HepG2 (cell line): Measurements from ENCODE around the gene RBM18. TPM values are rescaled to one million over a fixed set of nuclear protein-coding genes. Genes with fewer than 3 reads are reported as not detected.

ENCODE experiments used
- ADNP ChIP-seq: sonication (generic); formaldehyde crosslinking; IDR thresholded peaks from 2 replicates; pipeline ENCODE4 v1.4.0; 2020; ENCODE audit warnings: missing genetic modification reagents
- DR1 ChIP-seq: sonication (generic); formaldehyde crosslinking; IDR thresholded peaks from 2 replicates; pipeline ENCODE4 v1.8.0; 2021; ENCODE audit warnings: mild to moderate bottlenecking, missing genetic modification reagents, inconsistent platforms
- PHF8 ChIP-seq: sonication (generic); formaldehyde crosslinking; IDR thresholded peaks from 2 replicates; pipeline ENCODE4 v1.5.0; 2020; ENCODE audit warnings: missing genetic modification reagents
- POLR2G ChIP-seq: fragments of 200-400 bp; formaldehyde crosslinking; IDR thresholded peaks from 2 replicates; pipeline ENCODE4 v1.6.1; 2018; ENCODE audit warnings: mild to moderate bottlenecking, low read depth, low read length, moderate library complexity
- TARDBP ChIP-seq: sonication (generic); formaldehyde crosslinking; IDR thresholded peaks from 2 replicates; pipeline ENCODE4 v1.8.0; 2022; ENCODE audit warnings: mild to moderate bottlenecking, missing genetic modification reagents
- ZNF10 ChIP-seq: sonication (generic); formaldehyde crosslinking; IDR thresholded peaks from 2 replicates; pipeline ENCODE4 v1.4.0; 2020; ENCODE audit warnings: mild to moderate bottlenecking, low read depth, missing genetic modification reagents, borderline replicate concordance
- ZNF484 ChIP-seq: sonication (generic); formaldehyde crosslinking; IDR thresholded peaks from 2 replicates; pipeline ENCODE4 v1.5.1; 2020; ENCODE audit warnings: mild to moderate bottlenecking, low read depth, missing genetic modification reagents, borderline replicate concordance
- ZNF496 ChIP-seq: sonication (generic); formaldehyde crosslinking; IDR thresholded peaks from 2 replicates; pipeline ENCODE4 v1.8.1; 2023; ENCODE audit warnings: mild to moderate bottlenecking, moderate library complexity, missing genetic modification reagents; ENCODE audit not compliant: insufficient replicate concordance
- ZNF550 ChIP-seq: sonication (generic); formaldehyde crosslinking; IDR thresholded peaks from 2 replicates; pipeline ENCODE4 v1.4.0; 2020; ENCODE audit warnings: mild to moderate bottlenecking, missing genetic modification reagents, borderline replicate concordance
- polyA plus RNA-seq, 8 experiments: library from polyadenylated mRNA; depleted of rRNA in 3 of 8; stranded (reverse) in 7 of 8; unstranded in 1 of 8; fragments of >200 nt; fragmentation: Illumina TruSeq in 4 of 8; extraction: Trizol in 4 of 8; gene quantifications; 2 replicates each; pipeline versions ENCODE4 v1.2.1 to v1.2.3, GENCODE V29; 2011 to 2016; ENCODE audit warnings: low read depth in 4 of 8, missing spikeins in 1 of 8, mixed read lengths in 1 of 8; ENCODE audit not compliant: insufficient read depth in 1 of 8
- total RNA-seq, 5 experiments: library from RNA; depleted of rRNA; stranded (reverse); fragments of >200 nt; fragmentation: Illumina TruSeq; extraction: Trizol; gene quantifications; 2 replicates each; pipeline ENCODE4 v1.2.3, GENCODE V29; 2016; ENCODE audit warnings: low read depth in 1 of 5
- TF ChIP-seq, protein P1 (sequence below): sonication (generic); formaldehyde crosslinking; IDR thresholded peaks from 2 replicates; pipeline ENCODE4 v1.4.0; 2020; ENCODE audit warnings: missing genetic modification reagents
- TF ChIP-seq, protein P2 (sequence below): sonication (generic); formaldehyde crosslinking; IDR thresholded peaks from 2 replicates; pipeline ENCODE4 v1.5.0; 2020; ENCODE audit warnings: mild to moderate bottlenecking, missing genetic modification reagents, borderline replicate concordance
- TF ChIP-seq, protein P3 (sequence below): sonication (generic); formaldehyde crosslinking; IDR thresholded peaks from 2 replicates; pipeline ENCODE4 v1.4.0; 2020; ENCODE audit warnings: missing genetic modification reagents, borderline replicate concordance
- TF ChIP-seq, protein P4 (sequence below): sonication (generic); formaldehyde crosslinking; IDR thresholded peaks from 2 replicates; pipeline ENCODE4 v1.5.0; 2020; ENCODE audit warnings: mild to moderate bottlenecking, missing genetic modification reagents

The RBM18 gene
- total and polyA plus RNA-seq, 2 of the 13 experiments (the other 11 are each of a cell fraction or from before 2014, with no cell fraction given) = 12.6 to 16.6 TPM

DNA sequence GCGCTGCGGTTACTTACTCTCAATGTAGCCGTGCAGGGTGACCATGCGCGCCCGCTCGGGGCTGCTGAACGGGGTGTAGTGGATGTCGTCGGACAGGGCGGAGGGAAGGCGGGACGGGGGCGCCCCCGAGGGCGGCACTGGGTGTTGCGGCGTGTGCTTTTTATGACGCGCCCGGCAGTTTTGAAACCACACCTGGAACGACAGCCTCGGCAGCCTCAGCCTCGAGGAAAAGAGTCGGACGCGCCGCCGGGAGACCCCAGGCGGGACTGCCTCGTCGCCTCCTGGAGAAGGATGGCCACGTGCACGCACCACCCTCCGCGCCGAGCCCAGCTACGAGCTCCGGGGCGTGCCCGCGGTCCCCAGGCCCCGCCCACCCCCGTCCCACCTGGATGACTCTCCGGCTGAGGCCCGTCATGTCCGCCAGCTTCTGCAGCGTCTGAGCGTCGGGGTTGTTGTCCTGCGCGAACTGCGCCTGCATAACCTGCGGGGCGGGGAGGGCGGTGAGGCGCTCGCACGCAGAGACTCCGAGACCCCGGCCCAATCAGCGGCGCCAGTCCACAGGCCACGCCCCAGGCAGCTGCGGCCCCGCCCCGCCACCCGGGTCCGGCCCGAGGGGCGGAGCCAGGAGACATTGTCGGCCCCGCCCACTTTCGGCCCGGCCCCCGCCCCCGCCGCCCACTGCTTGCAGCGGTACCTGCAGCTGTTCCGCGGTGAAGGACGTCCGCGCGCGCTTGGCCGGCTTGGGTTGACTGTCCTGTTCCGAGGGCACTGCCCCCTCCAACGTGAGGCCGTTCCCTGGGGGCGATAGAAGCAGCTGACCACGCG is 50.8 kb downstream of the RBM18 start (continued):
- TF ChIP-seq, protein P1, sequence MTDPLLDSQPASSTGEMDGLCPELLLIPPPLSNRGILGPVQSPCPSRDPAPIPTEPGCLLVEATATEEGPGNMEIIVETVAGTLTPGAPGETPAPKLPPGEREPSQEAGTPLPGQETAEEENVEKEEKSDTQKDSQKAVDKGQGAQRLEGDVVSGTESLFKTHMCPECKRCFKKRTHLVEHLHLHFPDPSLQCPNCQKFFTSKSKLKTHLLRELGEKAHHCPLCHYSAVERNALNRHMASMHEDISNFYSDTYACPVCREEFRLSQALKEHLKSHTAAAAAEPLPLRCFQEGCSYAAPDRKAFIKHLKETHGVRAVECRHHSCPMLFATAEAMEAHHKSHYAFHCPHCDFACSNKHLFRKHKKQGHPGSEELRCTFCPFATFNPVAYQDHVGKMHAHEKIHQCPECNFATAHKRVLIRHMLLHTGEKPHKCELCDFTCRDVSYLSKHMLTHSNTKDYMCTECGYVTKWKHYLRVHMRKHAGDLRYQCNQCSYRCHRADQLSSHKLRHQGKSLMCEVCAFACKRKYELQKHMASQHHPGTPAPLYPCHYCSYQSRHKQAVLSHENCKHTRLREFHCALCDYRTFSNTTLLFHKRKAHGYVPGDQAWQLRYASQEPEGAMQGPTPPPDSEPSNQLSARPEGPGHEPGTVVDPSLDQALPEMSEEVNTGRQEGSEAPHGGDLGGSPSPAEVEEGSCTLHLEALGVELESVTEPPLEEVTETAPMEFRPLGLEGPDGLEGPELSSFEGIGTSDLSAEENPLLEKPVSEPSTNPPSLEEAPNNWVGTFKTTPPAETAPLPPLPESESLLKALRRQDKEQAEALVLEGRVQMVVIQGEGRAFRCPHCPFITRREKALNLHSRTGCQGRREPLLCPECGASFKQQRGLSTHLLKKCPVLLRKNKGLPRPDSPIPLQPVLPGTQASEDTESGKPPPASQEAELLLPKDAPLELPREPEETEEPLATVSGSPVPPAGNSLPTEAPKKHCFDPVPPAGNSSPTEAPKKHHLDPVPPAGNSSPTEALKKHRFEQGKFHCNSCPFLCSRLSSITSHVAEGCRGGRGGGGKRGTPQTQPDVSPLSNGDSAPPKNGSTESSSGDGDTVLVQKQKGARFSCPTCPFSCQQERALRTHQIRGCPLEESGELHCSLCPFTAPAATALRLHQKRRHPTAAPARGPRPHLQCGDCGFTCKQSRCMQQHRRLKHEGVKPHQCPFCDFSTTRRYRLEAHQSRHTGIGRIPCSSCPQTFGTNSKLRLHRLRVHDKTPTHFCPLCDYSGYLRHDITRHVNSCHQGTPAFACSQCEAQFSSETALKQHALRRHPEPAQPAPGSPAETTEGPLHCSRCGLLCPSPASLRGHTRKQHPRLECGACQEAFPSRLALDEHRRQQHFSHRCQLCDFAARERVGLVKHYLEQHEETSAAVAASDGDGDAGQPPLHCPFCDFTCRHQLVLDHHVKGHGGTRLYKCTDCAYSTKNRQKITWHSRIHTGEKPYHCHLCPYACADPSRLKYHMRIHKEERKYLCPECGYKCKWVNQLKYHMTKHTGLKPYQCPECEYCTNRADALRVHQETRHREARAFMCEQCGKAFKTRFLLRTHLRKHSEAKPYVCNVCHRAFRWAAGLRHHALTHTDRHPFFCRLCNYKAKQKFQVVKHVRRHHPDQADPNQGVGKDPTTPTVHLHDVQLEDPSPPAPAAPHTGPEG (CRISPR knock-in tag) = peak; percentile 49; the same call in 1 of the 2 replicates
- TF ChIP-seq, protein P2, sequence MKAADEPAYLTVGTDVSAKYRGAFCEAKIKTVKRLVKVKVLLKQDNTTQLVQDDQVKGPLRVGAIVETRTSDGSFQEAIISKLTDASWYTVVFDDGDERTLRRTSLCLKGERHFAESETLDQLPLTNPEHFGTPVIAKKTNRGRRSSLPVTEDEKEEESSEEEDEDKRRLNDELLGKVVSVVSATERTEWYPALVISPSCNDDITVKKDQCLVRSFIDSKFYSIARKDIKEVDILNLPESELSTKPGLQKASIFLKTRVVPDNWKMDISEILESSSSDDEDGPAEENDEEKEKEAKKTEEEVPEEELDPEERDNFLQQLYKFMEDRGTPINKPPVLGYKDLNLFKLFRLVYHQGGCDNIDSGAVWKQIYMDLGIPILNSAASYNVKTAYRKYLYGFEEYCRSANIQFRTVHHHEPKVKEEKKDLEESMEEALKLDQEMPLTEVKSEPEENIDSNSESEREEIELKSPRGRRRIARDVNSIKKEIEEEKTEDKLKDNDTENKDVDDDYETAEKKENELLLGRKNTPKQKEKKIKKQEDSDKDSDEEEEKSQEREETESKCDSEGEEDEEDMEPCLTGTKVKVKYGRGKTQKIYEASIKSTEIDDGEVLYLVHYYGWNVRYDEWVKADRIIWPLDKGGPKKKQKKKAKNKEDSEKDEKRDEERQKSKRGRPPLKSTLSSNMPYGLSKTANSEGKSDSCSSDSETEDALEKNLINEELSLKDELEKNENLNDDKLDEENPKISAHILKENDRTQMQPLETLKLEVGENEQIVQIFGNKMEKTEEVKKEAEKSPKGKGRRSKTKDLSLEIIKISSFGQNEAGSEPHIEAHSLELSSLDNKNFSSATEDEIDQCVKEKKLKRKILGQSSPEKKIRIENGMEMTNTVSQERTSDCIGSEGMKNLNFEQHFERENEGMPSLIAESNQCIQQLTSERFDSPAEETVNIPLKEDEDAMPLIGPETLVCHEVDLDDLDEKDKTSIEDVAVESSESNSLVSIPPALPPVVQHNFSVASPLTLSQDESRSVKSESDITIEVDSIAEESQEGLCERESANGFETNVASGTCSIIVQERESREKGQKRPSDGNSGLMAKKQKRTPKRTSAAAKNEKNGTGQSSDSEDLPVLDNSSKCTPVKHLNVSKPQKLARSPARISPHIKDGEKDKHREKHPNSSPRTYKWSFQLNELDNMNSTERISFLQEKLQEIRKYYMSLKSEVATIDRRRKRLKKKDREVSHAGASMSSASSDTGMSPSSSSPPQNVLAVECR (CRISPR knock-in tag) = peak; percentile 48
- no peak for TF ChIP-seq TARDBP (CRISPR knock-in tag)
- no peak for TF ChIP-seq ZNF10 (CRISPR knock-in tag)
- TF ChIP-seq POLR2G = no peak
- TF ChIP-seq DR1 (CRISPR knock-in tag) = no peak
- TF ChIP-seq ZNF496 (CRISPR knock-in tag) = no peak
- no peak for TF ChIP-seq ZNF550 (CRISPR knock-in tag)
- no peak for TF ChIP-seq ZNF484 (CRISPR knock-in tag)
- TF ChIP-seq, protein P3, sequence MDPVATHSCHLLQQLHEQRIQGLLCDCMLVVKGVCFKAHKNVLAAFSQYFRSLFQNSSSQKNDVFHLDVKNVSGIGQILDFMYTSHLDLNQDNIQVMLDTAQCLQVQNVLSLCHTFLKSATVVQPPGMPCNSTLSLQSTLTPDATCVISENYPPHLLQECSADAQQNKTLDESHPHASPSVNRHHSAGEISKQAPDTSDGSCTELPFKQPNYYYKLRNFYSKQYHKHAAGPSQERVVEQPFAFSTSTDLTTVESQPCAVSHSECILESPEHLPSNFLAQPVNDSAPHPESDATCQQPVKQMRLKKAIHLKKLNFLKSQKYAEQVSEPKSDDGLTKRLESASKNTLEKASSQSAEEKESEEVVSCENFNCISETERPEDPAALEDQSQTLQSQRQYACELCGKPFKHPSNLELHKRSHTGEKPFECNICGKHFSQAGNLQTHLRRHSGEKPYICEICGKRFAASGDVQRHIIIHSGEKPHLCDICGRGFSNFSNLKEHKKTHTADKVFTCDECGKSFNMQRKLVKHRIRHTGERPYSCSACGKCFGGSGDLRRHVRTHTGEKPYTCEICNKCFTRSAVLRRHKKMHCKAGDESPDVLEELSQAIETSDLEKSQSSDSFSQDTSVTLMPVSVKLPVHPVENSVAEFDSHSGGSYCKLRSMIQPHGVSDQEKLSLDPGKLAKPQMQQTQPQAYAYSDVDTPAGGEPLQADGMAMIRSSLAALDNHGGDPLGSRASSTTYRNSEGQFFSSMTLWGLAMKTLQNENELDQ = no peak
- TF ChIP-seq PHF8 (CRISPR knock-in tag) = 0 out of 2 replicates have a peak, but pooled peaks have one; percentile 23
- TF ChIP-seq ADNP (CRISPR knock-in tag) = no peak
- TF ChIP-seq, protein P4, sequence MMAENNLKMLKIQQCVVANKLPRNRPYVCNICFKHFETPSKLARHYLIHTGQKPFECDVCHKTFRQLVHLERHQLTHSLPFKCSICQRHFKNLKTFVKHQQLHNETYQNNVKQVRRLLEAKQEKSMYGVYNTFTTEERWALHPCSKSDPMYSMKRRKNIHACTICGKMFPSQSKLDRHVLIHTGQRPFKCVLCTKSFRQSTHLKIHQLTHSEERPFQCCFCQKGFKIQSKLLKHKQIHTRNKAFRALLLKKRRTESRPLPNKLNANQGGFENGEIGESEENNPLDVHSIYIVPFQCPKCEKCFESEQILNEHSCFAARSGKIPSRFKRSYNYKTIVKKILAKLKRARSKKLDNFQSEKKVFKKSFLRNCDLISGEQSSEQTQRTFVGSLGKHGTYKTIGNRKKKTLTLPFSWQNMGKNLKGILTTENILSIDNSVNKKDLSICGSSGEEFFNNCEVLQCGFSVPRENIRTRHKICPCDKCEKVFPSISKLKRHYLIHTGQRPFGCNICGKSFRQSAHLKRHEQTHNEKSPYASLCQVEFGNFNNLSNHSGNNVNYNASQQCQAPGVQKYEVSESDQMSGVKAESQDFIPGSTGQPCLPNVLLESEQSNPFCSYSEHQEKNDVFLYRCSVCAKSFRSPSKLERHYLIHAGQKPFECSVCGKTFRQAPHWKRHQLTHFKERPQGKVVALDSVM (CRISPR knock-in tag) = no peak
